Rectal smooth muscle tissue (tissue), 1 donor: ENCODE data around the gene KCNK10.

Experiments used
- H3K27ac ChIP-seq: one replicate; pipeline ENCODE4 v1.7.0; 2013; ENCODE audit warnings: low read depth, low read length, inconsistent platforms
- H3K27me3 ChIP-seq: one replicate; pipeline ENCODE4 v1.7.0; 2013; ENCODE audit warnings: low read length; ENCODE audit not compliant: control insufficient read depth, insufficient read depth
- H3K36me3 ChIP-seq: one replicate; pipeline ENCODE4 v1.7.0; 2013; ENCODE audit warnings: low read length; ENCODE audit not compliant: control insufficient read depth, insufficient read depth
- H3K4me1 ChIP-seq: one replicate; pipeline ENCODE4 v1.7.0; 2013; ENCODE audit warnings: low read length; ENCODE audit not compliant: control insufficient read depth, insufficient read depth
- H3K4me3 ChIP-seq: one replicate; pipeline ENCODE4 v1.7.0; 2013; ENCODE audit warnings: low read length
- H3K9ac ChIP-seq: one replicate; pipeline ENCODE4 v1.7.0; 2013; ENCODE audit warnings: low read length

The KCNK10 gene

DNA sequence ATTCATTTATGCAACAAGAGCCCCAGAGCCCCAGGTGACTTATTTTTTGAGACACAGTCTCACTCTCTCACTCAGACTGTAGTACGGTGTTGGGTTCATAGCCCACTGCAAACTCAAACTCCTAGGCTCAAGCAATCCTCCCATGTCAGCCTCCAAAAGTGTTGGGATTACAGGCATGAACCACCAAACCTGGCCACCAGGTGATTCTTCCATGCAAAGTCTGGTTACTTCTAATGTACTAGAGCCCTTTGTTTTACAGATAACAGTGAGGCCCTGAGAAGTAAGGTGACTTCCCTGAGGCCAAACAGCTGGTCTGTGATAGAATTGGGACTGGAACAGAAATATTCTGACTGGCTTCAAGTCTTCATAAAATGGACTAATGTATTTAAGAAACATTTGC lies 10.0 kb upstream of the KCNK10 start:
- Histone ChIP-seq H3K27ac (no peak overlapping the region), H3K4me3 (no peak overlapping the region), H3K4me1 (no peaks in the 10 kb centered on the region), H3K9ac (no peak overlapping the region), H3K27me3 (no peaks in the 10 kb centered on the region), H3K36me3 (no peaks in the 10 kb centered on the region)

DNA sequence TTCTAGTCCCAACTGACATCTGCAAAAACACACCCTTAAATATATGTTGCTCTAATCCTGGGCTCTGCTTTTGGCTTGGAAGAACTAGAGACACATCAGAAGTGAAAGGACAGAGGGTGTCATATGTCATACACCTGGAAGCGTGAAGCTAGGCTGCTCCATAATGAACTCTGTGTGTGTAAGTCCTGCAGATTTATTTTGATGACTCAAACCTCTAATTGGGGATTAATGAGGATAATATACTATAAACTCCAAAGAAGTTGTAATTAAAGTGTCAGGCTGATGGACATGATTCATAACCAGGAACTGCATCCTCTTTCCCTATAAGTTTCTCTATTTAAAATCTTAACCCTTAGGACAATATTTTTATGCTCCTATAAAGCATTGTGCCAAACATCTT lies 4.4 kb upstream of the KCNK10 start:
- Histone ChIP-seq H3K4me1 (no peaks in the 10 kb centered on the region), H3K27me3 (peaks cover 21% of the 10 kb centered on the region), H3K27ac (no peak overlapping the region), H3K9ac (no peak overlapping the region), H3K36me3 (no peaks in the 10 kb centered on the region), H3K4me3 (no peak overlapping the region)

DNA sequence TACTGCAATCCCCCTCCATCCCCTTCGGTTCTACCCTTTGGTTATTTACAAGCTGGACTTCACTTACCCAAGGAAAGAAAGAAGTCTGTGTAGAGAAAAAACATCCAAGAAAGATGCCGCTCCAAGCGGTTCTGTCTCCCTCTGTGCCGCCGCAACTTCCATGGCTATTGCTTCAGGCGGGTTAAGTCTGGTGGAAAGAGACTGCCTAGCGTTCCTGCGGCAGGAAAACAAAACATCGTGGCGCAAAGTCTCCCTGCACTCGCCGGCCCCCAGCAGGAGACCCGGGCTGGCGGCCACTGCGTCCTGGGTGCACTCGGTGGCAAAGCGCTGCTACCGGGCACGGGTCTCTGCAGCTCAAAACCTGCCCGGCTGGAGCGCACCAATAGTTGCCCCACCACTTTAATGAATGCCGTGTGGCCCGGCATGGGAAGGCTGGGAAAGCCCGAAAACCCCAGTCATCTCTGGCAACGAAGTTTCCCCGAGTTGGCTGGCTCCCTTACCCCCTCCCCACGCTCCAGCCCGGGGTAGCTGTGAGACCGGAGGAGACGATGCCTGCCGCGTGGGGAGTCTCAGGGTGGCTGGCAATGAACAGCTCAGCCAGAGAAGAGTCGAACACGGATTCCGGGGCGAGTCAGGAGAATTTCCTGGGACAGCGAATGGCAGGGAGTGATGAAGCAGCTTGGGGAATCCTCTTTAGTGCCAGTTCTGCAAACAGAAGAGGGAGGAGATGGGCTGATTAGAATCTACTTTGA lies 3.5 kb upstream of the KCNK10 start:
- Histone ChIP-seq H3K4me3 (peak overlapping the region; percentile 8), H3K27ac (no peak overlapping the region), H3K9ac (no peak overlapping the region), H3K27me3 (peaks cover 21% of the 10 kb centered on the region), H3K4me1 (no peaks in the 10 kb centered on the region), H3K36me3 (no peaks in the 10 kb centered on the region)

DNA sequence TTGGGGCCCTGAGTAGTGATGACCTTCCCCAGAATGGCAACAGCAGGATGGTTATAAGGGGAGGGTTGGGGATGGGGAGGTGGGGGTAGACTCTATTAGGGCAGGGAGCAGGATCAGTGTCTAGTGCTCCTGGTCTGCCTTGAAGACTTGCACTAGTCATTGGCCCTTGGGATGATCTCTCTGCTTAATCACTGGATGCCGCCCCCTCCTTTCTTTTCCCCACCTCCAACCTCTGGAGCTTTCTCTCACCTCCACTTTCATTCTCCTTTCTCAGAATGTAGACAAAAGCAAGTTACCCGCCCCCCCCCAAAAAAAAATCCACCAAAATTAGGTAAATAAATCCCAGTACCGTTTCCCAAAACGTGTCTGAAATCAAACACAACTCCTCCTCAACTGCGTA lies 2.8 kb upstream of the KCNK10 start:
- no peaks in the 10 kb centered on the region for H3K4me1 ChIP-seq
- H3K27me3 ChIP-seq = peaks cover 21% of the 10 kb centered on the region
- no peak overlapping the region for H3K27ac ChIP-seq
- no peak overlapping the region for H3K9ac ChIP-seq
- H3K4me3 ChIP-seq = no peak overlapping the region
- H3K36me3 ChIP-seq = no peaks in the 10 kb centered on the region

DNA sequence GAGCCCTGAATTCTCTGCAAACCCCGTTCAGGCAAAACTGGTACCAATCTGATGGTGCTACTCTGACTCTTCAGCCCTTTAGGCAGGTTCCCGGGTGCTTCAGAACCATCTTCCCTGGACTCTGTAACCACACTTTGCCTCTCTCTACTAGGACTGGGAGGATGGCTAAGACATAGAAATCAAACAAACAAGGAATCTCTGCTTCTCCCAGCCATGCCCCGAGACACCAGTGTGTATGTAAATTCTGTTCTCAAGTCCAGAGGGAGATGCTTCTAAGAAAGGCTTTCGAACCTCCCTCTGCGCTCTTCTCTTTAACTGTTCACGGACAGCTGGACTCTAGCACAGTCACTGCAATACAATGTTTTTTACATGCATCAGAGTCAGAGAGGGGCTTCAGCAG lies 1.9 kb upstream of the KCNK10 start:
- no peak overlapping the region for H3K27ac ChIP-seq
- H3K27me3 ChIP-seq = peaks cover 21% of the 10 kb centered on the region

DNA sequence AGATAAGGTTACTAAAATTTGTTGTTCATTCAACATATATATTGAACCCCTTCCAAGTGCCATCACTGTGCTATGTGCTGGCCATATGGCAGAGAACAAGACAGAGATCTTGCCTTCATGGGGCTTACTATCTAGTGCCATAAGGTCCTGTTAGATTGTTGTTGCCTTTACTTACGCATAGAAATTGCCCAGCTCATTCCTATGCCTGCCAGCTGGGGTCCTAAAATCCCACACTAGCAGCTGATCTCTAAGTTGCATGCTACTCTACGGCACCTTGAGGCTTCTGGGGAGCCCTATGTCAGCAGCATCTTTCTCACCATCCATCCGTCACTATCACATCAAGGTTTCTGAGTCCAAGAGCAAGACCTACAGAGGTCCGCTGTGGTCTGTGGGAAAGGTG lies 1.4 kb upstream of the KCNK10 start:
- Histone ChIP-seq H3K9ac (no peak overlapping the region), H3K4me3 (no peak overlapping the region), H3K27ac (no peak overlapping the region), H3K4me1 (no peaks in the 10 kb centered on the region), H3K36me3 (no peaks in the 10 kb centered on the region), H3K27me3 (peaks cover 21% of the 10 kb centered on the region)

More for the DNA sequence above, 1.9 kb upstream of the KCNK10 start:
- Histone ChIP-seq H3K9ac (no peak overlapping the region), H3K4me3 (no peak overlapping the region), H3K36me3 (no peaks in the 10 kb centered on the region), H3K4me1 (no peaks in the 10 kb centered on the region)

DNA sequence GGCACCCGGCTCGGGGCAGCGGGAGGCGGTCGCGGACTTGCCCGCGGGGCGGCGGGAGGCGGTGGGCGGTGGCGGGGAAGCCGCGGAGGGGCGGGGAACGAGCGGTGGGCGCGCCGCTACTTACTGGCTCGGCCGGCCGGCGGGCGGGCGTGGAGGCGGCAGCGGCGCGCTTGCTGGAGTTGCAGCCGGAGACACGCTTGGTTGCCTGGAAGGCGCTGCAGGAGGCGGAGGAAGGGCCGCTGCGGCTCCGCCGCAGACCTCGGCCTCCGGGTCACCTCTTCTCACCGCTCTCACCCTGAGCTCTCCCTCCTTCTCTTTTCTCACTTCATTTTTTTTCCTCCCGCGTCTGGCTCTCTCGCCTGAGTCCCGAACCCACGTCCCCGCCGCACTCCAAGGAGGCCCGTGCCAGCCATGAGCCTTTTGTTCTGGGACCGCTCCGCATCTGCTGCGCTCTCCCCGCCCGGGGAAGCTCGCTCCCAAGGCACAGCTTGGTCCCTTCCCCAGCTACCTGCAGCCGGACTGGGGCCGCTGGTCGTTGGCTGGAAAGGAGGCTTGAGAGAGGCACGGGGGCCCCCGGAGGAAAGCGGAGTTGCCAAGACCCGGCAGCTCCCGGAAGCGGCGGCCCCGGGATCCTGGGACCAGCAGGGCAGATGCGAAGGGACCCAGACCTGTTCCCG lies 592 bp upstream of the KCNK10 start:
- H3K27me3 ChIP-seq = peaks cover 21% of the 10 kb centered on the region
- H3K4me3 ChIP-seq = peak overlapping the region; percentile 21
- no peak overlapping the region for H3K27ac ChIP-seq
- H3K36me3 ChIP-seq = no peaks in the 10 kb centered on the region
- no peak overlapping the region for H3K9ac ChIP-seq
- no peaks in the 10 kb centered on the region for H3K4me1 ChIP-seq

DNA sequence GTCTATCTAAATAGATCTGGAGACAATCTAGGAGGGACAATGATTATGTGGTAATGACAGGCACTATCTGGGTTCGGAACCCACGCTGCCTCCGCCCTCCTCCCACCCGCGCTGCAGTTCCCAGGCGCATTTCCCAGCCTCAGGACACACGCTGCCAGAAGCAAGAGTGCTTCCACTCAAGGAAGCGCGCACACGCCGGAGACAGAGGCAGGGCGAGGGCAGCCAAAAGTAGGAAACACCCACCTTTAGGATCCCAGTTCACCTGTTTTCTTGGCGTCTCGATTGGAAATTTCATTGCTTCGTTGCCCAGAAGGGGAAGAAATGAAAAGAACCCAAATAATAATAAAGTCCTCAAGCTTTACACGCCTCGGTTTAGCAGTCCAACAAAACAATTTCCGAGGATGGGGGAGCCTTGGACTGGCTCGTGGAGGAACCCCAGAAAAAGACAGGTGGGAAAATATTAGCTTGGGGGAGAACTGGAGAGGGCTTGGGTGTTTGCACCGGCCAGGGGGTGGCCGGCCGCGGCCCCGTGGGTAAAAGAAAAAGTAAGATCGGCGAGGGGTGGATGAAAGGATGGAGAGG lies 474 bp downstream of the KCNK10 start:
- H3K27me3 ChIP-seq = peaks cover 21% of the 10 kb centered on the region
- no peak overlapping the region for H3K27ac ChIP-seq
- no peaks in the 10 kb centered on the region for H3K36me3 ChIP-seq
- no peaks in the 10 kb centered on the region for H3K4me1 ChIP-seq
- no peak overlapping the region for H3K4me3 ChIP-seq
- H3K9ac ChIP-seq = no peak overlapping the region

DNA sequence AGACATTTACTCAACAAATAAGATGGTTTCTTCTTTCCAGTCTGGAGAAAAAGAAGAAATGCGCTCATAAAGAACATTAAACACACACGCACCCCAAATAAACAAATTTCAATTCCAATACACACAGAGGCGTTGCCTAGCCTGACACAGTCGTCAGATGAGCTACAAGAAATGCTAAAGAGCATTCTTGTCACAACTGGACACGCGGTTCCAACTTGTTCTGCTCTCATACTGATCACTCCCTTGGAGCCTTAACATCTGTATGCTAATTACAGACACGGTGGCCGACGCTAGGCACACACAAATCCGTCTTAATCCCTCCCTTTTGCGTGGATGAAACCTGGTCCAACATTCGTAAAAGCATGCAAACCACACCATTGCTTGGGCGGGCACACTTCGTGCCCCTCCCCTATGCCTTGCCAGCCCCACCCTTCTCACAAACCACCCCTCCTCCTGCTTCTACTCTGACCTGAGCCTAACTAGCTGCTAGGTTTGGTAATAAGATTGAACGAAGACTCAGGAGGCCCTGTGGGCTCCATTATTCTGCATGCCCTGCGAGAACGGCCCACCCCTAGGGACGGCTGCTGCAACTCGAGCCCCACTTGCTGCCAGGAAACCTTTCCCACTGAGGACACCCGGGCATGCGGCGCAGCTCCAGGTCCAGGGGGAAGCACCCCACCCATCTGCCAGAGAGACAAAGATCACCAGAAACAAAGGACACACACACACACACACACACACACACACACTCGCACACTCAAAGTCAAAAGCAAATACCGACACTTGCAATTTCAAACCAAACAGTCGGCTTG lies 1.2 kb downstream of the KCNK10 start:
- Histone ChIP-seq H3K36me3 (no peaks in the 10 kb centered on the region), H3K27ac (no peak overlapping the region), H3K4me3 (no peak overlapping the region), H3K4me1 (no peaks in the 10 kb centered on the region), H3K27me3 (peaks cover 21% of the 10 kb centered on the region), H3K9ac (no peak overlapping the region)

DNA sequence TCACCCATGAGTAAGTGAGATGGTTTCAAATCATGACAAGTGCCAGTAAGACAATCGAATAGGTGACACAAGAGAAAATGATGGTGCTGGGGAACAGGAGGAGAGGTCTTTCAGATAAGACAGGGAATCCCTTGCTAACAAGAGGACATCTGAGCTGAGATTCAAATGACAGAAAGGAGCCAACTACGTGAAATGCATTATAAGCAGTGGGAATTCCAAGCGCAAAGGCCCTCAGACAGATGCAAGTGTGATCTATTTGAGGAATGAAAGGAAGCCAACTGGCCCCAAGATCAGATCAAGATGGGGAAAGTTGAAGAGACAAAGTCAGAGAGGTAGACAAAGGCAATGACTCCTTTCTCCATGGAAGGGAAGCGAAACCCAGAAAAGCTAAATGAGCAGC lies 4.7 kb downstream of the KCNK10 start:
- H3K27me3 ChIP-seq = peaks cover 3% of the 10 kb centered on the region

DNA sequence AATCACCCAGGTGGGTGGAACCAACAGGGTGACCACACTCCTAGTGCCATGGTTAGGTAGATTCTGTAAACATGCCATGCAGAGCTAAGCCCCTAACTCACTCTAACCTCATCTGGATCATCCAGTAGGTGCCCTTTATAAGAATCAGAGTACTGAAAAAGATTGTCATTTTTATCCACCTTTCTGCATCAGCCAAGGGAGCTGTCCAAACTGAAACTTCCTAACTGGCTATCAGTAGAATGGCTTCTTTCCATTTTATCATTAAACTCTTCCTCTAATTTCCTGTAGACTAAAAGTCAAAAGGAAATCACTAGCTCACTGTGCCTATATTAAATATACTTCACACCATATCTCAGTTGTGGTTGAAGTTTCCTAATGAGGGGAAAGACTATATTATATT lies 6.5 kb downstream of the KCNK10 start:
- H3K9ac ChIP-seq = no peak overlapping the region
- no peaks in the 10 kb centered on the region for H3K27me3 ChIP-seq

More for the DNA sequence above, 4.7 kb downstream of the KCNK10 start:
- Histone ChIP-seq H3K36me3 (no peaks in the 10 kb centered on the region), H3K4me3 (no peak overlapping the region), H3K27ac (no peak overlapping the region), H3K4me1 (no peaks in the 10 kb centered on the region), H3K9ac (no peak overlapping the region)

DNA sequence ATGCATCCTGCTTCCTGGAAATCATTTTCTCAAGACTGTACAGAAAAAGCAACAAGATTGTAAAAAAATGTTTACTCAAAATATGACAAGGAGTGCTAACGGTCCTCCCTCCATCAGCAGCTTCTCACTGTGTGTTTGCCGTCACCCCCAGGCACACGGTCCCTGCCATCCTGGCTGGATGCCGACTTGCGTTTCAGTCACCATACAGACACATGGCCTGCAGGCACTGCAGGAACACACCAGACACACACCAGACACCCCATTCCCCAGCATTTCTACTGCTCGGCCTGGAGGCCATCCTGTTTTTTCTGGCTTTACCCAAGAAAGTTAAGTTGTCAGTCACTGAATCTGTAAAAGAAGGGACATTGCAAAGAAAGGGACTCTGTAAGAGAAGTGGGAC lies 10.8 kb downstream of the KCNK10 start:
- Histone ChIP-seq H3K27ac (no peak overlapping the region), H3K27me3 (no peaks in the 10 kb centered on the region), H3K4me1 (no peaks in the 10 kb centered on the region), H3K9ac (no peak overlapping the region), H3K4me3 (no peak overlapping the region), H3K36me3 (no peaks in the 10 kb centered on the region)

More for the DNA sequence above, 6.5 kb downstream of the KCNK10 start:
- Histone ChIP-seq H3K36me3 (no peaks in the 10 kb centered on the region), H3K27ac (no peak overlapping the region), H3K4me1 (no peaks in the 10 kb centered on the region), H3K4me3 (no peak overlapping the region)
